ENCODE measurements around the gene TGOLN2.

Gene TGOLN2

GRCh38 chr2:85281553-85281952, 46.2 kb downstream of the TGOLN2 start:
- TF ChIP-seq CTCF (IDR thresholded peaks at IDR 0.05; ENCODE audit: borderline replicate concordance, insufficient read depth, low read depth, low read length), result no peak
- H3K4me3 ChIP-seq (ENCODE audit: low read depth, low read length), result no peak overlapping the region

GRCh38 chr2:85278361-85278760, 49.4 kb downstream of the TGOLN2 start:
- TF ChIP-seq CTCF (IDR thresholded peaks at IDR 0.05; ENCODE audit: borderline replicate concordance, insufficient read depth, low read depth, low read length), result no peak
- no peak overlapping the region for H3K4me3 ChIP-seq (ENCODE audit: low read depth, low read length)

- no peak for TF ChIP-seq CTCF (IDR thresholded peaks at IDR 0.05; ENCODE audit: borderline replicate concordance, insufficient read depth, low read depth, low read length)
- no peak overlapping the region for H3K4me3 ChIP-seq (ENCODE audit: low read depth, low read length)
Measured at GRCh38 chr2:85277416-85278158, 50.2 kb downstream of the TGOLN2 start.

GRCh38 chr2:85276571-85277118, 51.1 kb downstream of the TGOLN2 start:
- no peak overlapping the region for H3K4me3 ChIP-seq (ENCODE audit: low read depth, low read length)

GRCh38 chr2:85275984-85276540, 51.7 kb downstream of the TGOLN2 start:
- TF ChIP-seq CTCF (IDR thresholded peaks at IDR 0.05; ENCODE audit: borderline replicate concordance, insufficient read depth, low read depth, low read length), result no peak
- H3K4me3 ChIP-seq (ENCODE audit: low read depth, low read length), result no peak overlapping the region

More at GRCh38 chr2:85276571-85277118, 51.1 kb downstream of the TGOLN2 start:
- no peak for TF ChIP-seq CTCF (IDR thresholded peaks at IDR 0.05; ENCODE audit: borderline replicate concordance, insufficient read depth, low read depth, low read length)

GRCh38 chr2:85273738-85274731, 53.8 kb downstream of the TGOLN2 start:
- TF ChIP-seq CTCF (IDR thresholded peaks at IDR 0.05; ENCODE audit: borderline replicate concordance, insufficient read depth, low read depth, low read length), result no peak
- H3K4me3 ChIP-seq (ENCODE audit: low read depth, low read length), result no peak overlapping the region
